Measurements from ENCODE around the gene DIP2B. TPM values are rescaled to one million over a fixed set of nuclear protein-coding genes. Genes with fewer than 3 reads are reported as not detected.

DIP2B gene
- total and polyA plus RNA-seq, 2 of the 13 experiments (the other 11 are each of a cell fraction or from before 2014, with no cell fraction given) = 32.1 to 35.8 TPM

GRCh38 chr12:50621399-50622300 lies 116.9 kb downstream of the DIP2B start:
- Histone ChIP-seq H3K79me2 (ENCODE audit: insufficient read depth, low read length) (peaks cover 80% of the 10 kb centered on the region), H3K4me1 (ENCODE audit: insufficient read depth, low read length) (peaks cover 59% of the 10 kb centered on the region), H3K27ac (ENCODE audit: extremely low read length, insufficient read depth, low read length) (no peak overlapping the region), H3K9ac (ENCODE audit: insufficient read depth, low read depth, low read length) (no peak overlapping the region), H2AFZ (ENCODE audit: low read length) (no peak overlapping the region), H3K36me3 (replicated peaks in 1 of 2; ENCODE audit: control insufficient read depth in 1 of 2, insufficient read depth in 2 of 2, low read length in 2 of 2) (peaks cover 0 to 3% of the 10 kb centered on the region in 2 experiments; a peak in 3 of 5 replicates), H3K27me3 (ENCODE audit: control insufficient read depth in 1 of 2, insufficient read depth in 2 of 2, low read length in 2 of 2) (no peaks in the 10 kb centered on the region), H4K20me1 (ENCODE audit: insufficient read depth, low read length) (peaks cover 13% of the 10 kb centered on the region), H3K9me3 (ENCODE audit: low read length) (no peaks in the 10 kb centered on the region), H3K4me2 (ENCODE audit: low read depth, low read length) (no peak overlapping the region), H3K4me3 (replicated peaks in 1 of 3; ENCODE audit: insufficient read depth in 1 of 3, low read depth in 2 of 3, low read length in 3 of 3) (no peak overlapping the region)
- WGBS (ENCODE audit: low lambda C conversion rate) = 87% methylated on average over 8 of the region's 8 CpGs
- BruUV-seq (replicated peaks) = no TSS peak
- FAIRE-seq = no peak
- intact Hi-C loops (cut with micrococcal nuclease; ENCODE audit: unreplicated experiment) = loop anchor here (5.0 kb wide), 1 partner anchor 114 kb away; no protein-coding TSS in a partner anchor
- in situ Hi-C loops (cut with HindIII; ENCODE audit: extremely low pct_ligation_motif_present, low pct_unique_long_range_greater_than_20kb) = no loop called here
- no peak for ATAC-seq
- no peak for DNase-seq (ENCODE audit: low spot score)
- POLR2A ChIA-PET = interaction anchor here (1.4 kb wide), 1 partner anchor 15 kb away, joined by 3 read pairs; no protein-coding TSS in a partner anchor
- CTCF ChIA-PET (ENCODE audit: low intra/inter-chr PET ratio, low total read pairs) = no interaction called here
- no peak for TF ChIP-seq GTF3A (CRISPR knock-in tag; conservative IDR thresholded peaks at IDR 0.05)
- TF ChIP-seq SETDB1 (CRISPR knock-in tag; IDR thresholded peaks at IDR 0.05; ENCODE audit: borderline replicate concordance) = no peak
- TF ChIP-seq FOXA3 (CRISPR knock-in tag; IDR thresholded peaks at IDR 0.05) = no peak
- TF ChIP-seq FOXJ3 (CRISPR knock-in tag; IDR thresholded peaks at IDR 0.05; ENCODE audit: borderline replicate concordance) = no peak
- no peak for TF ChIP-seq ZNF362 (CRISPR knock-in tag; IDR thresholded peaks at IDR 0.05; ENCODE audit: borderline replicate concordance)
- TF ChIP-seq ZSCAN12 (CRISPR knock-in tag; IDR thresholded peaks at IDR 0.05) = no peak
- no peak for TF ChIP-seq NR2F1 (CRISPR knock-in tag; IDR thresholded peaks at IDR 0.05)
- no peak for TF ChIP-seq FOXO1 (CRISPR knock-in tag; IDR thresholded peaks at IDR 0.05)
- TF ChIP-seq ZNF816 (CRISPR knock-in tag; IDR thresholded peaks at IDR 0.05; ENCODE audit: borderline replicate concordance) = no peak
- no peak for TF ChIP-seq ZNF563 (CRISPR knock-in tag; IDR thresholded peaks at IDR 0.05)
- no peak for TF ChIP-seq CCAR2 (optimal IDR thresholded peaks at IDR 0.05; ENCODE audit: low read depth, low read length)
- no peak for TF ChIP-seq ARID5B (CRISPR knock-in tag; IDR thresholded peaks at IDR 0.05)
- TF ChIP-seq GMEB2 (CRISPR knock-in tag; IDR thresholded peaks at IDR 0.05; ENCODE audit: low read depth) = no peak
- TF ChIP-seq KAT7 (CRISPR knock-in tag; IDR thresholded peaks at IDR 0.05; ENCODE audit: borderline replicate concordance) = no peak
- no peak for TF ChIP-seq ZBTB44 (CRISPR knock-in tag; IDR thresholded peaks at IDR 0.05)
